22Rv1 (cell line): ENCODE measurements around the gene SCN4A.

Experiments
- ZFX ChIP-seq: fragments of 450-650 bp; IDR thresholded peaks from 2 replicates; pipeline ENCODE4 v1.6.1; 2017; ENCODE audit warnings: antibody characterized with exemption, borderline replicate concordance
- TF ChIP-seq, protein P1 (sequence below): fragments of 450-650 bp; IDR thresholded peaks from 2 replicates; pipeline ENCODE4 v1.5.1; 2017; ENCODE audit warnings: mild to moderate bottlenecking

GRCh38 chr17:63919311-63919723, 53.4 kb downstream of the SCN4A start:
- TF ChIP-seq, protein P1, sequence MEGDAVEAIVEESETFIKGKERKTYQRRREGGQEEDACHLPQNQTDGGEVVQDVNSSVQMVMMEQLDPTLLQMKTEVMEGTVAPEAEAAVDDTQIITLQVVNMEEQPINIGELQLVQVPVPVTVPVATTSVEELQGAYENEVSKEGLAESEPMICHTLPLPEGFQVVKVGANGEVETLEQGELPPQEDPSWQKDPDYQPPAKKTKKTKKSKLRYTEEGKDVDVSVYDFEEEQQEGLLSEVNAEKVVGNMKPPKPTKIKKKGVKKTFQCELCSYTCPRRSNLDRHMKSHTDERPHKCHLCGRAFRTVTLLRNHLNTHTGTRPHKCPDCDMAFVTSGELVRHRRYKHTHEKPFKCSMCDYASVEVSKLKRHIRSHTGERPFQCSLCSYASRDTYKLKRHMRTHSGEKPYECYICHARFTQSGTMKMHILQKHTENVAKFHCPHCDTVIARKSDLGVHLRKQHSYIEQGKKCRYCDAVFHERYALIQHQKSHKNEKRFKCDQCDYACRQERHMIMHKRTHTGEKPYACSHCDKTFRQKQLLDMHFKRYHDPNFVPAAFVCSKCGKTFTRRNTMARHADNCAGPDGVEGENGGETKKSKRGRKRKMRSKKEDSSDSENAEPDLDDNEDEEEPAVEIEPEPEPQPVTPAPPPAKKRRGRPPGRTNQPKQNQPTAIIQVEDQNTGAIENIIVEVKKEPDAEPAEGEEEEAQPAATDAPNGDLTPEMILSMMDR: peak; percentile 82
- no peak for TF ChIP-seq ZFX
